Panc1 (cell line): ENCODE measurements around the gene DNAAF8. TPM values are rescaled to one million over a fixed set of nuclear protein-coding genes. Genes with fewer than 3 reads are reported as not detected.

Experiments
- ATAC-seq: fragments of 200-7000 bp; cut with Tn5 transposase; 2 replicates; pipeline ENCODE4 v1.9.1; 2020; ENCODE audit warnings: mild to moderate bottlenecking, moderate library complexity
- BruUV-seq: library from RNA; stranded (reverse); fragments of 400-500 nt; replicated peaks from 2 replicates; lab custom pipeline; 2021; lab: Mats Ljungman, UMichigan
- CTCF ChIA-PET: fragments of 300-600 bp; sonication (Branson Sonifier 250); formaldehyde crosslinking; loops from one replicate; lab custom pipeline; 2022; ENCODE audit warnings: antibody characterized with exemption; lab: Charles Lee
- POLR2A ChIA-PET: fragments of 300-600 bp; sonication (Branson Sonifier 250); formaldehyde crosslinking; loops from one replicate; lab custom pipeline; 2022; ENCODE audit warnings: antibody characterized with exemption; lab: Charles Lee
- DNase-seq: peaks from one replicate; pipeline ENCODE4 v3.0.0-alpha.2; 2010; ENCODE audit warnings: low read depth, low spot score
- H3K27ac ChIP-seq: 2 replicates; pipeline ENCODE4 v1.5.1; 2011; ENCODE audit warnings: mild to moderate bottlenecking, low read length, inconsistent platforms
- H3K27me3 ChIP-seq: fragments of 200-500 bp; sonication (Bioruptor generic); 2 replicates; pipeline ENCODE4 v1.6.0; 2014; ENCODE audit warnings: low read length, inconsistent platforms; ENCODE audit not compliant: control insufficient read depth, insufficient read depth
- H3K36me3 ChIP-seq: fragments of 200-500 bp; sonication (Bioruptor generic); 2 replicates; pipeline ENCODE4 v1.5.1; 2014; ENCODE audit warnings: inconsistent platforms, mild to moderate bottlenecking, low read length, moderate library complexity; ENCODE audit not compliant: control insufficient read depth, insufficient read depth
- H3K4me1 ChIP-seq: 2 replicates; pipeline ENCODE4 v1.5.1; 2011; ENCODE audit warnings: inconsistent platforms, mild to moderate bottlenecking, low read length, moderate library complexity; ENCODE audit not compliant: control insufficient read depth, insufficient read depth
- H3K4me3 ChIP-seq, 2 experiments: 2 replicates each; pipeline ENCODE4 v1.5.1; 2011 to 2012; ENCODE audit warnings: low read depth in 2 of 2, low read length in 2 of 2, mild to moderate bottlenecking in 2 of 2, inconsistent platforms in 1 of 2, moderate library complexity in 1 of 2
- H3K9me3 ChIP-seq: fragments of 200-500 bp; sonication (Bioruptor generic); 2 replicates; pipeline ENCODE4 v1.5.1; 2014; ENCODE audit warnings: low read depth, mild to moderate bottlenecking, inconsistent platforms, low read length, moderate library complexity; ENCODE audit not compliant: control insufficient read depth, insufficient read depth
- CTCF ChIP-seq: fragments of 450-650 bp; IDR thresholded peaks from 2 replicates; pipeline ENCODE4 v1.5.1; 2017; ENCODE audit warnings: mild to moderate bottlenecking
- POLR2AphosphoS5 ChIP-seq: IDR thresholded peaks from 2 replicates; pipeline ENCODE4 v1.6.1; 2012; ENCODE audit warnings: mild to moderate bottlenecking, low read depth, low read length, moderate library complexity
- REST ChIP-seq, 2 experiments: IDR thresholded peaks; 2 replicates each; pipeline ENCODE4 v1.6.1; 2011 to 2012; ENCODE audit warnings: low read depth in 2 of 2, control low read depth in 1 of 2, low read length in 1 of 2, mild to moderate bottlenecking in 1 of 2, moderate library complexity in 1 of 2; ENCODE audit not compliant: insufficient read depth in 1 of 2
- SIN3A ChIP-seq: IDR thresholded peaks from 2 replicates; pipeline ENCODE4 v1.6.1; 2012; ENCODE audit warnings: low read depth, mild to moderate bottlenecking, low read length, moderate library complexity, borderline replicate concordance; ENCODE audit not compliant: insufficient read depth
- TCF7L2 ChIP-seq: IDR thresholded peaks from 2 replicates; pipeline ENCODE4 v1.6.1; 2011; ENCODE audit warnings: mild to moderate bottlenecking, low read depth, low read length, inconsistent platforms
- in situ Hi-C: cut with HindIII; loops from 2 replicates; pipeline ENCODE4 v1.10.0; 2016; ENCODE audit warnings: low sequenced_read_pairs, low pct_unique_long_range_greater_than_20kb
- intact Hi-C: fragments of 100-400 bp; cut with micrococcal nuclease; formaldehyde crosslinking; loops from one replicate; pipeline ENCODE4 v1.10.0; 2022; ENCODE audit not compliant: unreplicated experiment
- total RNA-seq: library from RNA; stranded (reverse); gene quantifications from one replicate; pipeline ENCODE4 v1.2.1, GENCODE V29; 2021; ENCODE audit not compliant: unreplicated experiment

DNAAF8 gene
- total RNA-seq, 1 experiment from 2014 or later: 2.3 TPM

- BruUV-seq: no TSS peak
- intact Hi-C loops: no loop called here
- in situ Hi-C loops: no loop called here
- Histone ChIP-seq H3K36me3 (peaks cover 2% of the 10 kb centered on the region; the same call in 1 of the 2 replicates), H3K4me1 (peaks cover 8% of the 10 kb centered on the region), H3K4me3 (no peak overlapping the region), H3K27me3 (no peaks in the 10 kb centered on the region), H3K9me3 (no peaks in the 10 kb centered on the region), H3K27ac (no peak overlapping the region)
- ChIA-PET POLR2A (no interaction called here), CTCF (no interaction called here)
- ATAC-seq (no peak), DNase-seq (no peak)
- TF ChIP-seq CTCF (no peak), REST (IDR thresholded peaks at IDR 0.05; ENCODE audit: insufficient read depth in 1 of 2, low read depth in 2 of 2, low read length in 1 of 2) (no peak), POLR2AphosphoS5 (no peak), SIN3A (no peak), TCF7L2 (no peak)
These were observed 27.9 kb downstream of the DNAAF8 start for GRCh38 chr16:4762205-4762604.

- no peak overlapping the region for H3K27ac ChIP-seq
- H3K27me3 ChIP-seq: no peaks in the 10 kb centered on the region
- H3K36me3 ChIP-seq: peaks cover 2% of the 10 kb centered on the region; the same call in 1 of the 2 replicates
- ATAC-seq: no peak
- CTCF ChIA-PET: no interaction called here
- in situ Hi-C loops (no loop called here), intact Hi-C loops (no loop called here)
- no TSS peak for BruUV-seq
- H3K9me3 ChIP-seq: no peaks in the 10 kb centered on the region
- peaks cover 13% of the 10 kb centered on the region for H3K4me1 ChIP-seq
- POLR2A ChIA-PET: no interaction called here
- no peak for TF ChIP-seq CTCF
- no peak for TF ChIP-seq TCF7L2
- no peak for TF ChIP-seq REST (IDR thresholded peaks at IDR 0.05; ENCODE audit: insufficient read depth in 1 of 2, low read depth in 2 of 2, low read length in 1 of 2)
- TF ChIP-seq POLR2AphosphoS5: no peak
- TF ChIP-seq SIN3A: no peak
- no peak overlapping the region for H3K4me3 ChIP-seq
- no peak for DNase-seq
These were observed 29.5 kb downstream of the DNAAF8 start for GRCh38 chr16:4763791-4764190.
